ENCODE measurements around the gene NPW. TPM values are rescaled to one million over a fixed set of nuclear protein-coding genes. Genes with fewer than 3 reads are reported as not detected.

NPW gene
- total and polyA plus RNA-seq, 2 of the 8 experiments (the other 6 are each of a cell fraction or from before 2014, with no cell fraction given), result 4.0 to 10.3 TPM

DNA sequence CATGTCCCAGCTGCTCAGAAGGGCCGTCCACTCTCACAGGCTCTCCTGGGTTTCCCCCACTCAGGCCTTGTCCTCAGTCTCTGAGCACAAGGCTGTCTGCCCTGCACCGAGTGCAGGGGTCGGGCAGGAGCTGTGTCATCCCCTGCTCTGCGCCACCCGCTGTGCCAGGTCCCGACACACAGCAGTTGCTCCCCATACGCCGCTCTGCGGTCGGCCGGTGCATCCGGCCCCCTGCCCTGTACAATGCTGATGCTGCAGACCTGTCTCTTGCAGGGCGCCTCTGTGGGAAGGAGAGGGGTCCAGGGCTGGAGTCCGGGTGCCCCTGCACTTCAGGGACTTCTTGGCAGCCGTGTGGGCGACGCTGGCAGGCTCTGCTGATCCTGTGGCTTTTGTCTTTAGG is 34.3 kb downstream of the NPW start:
- ChIA-PET CTCF (ENCODE audit: partially characterized antibody) (interaction anchor here (1.0 to 2.3 kb wide), 2 partner anchors 10 to 31 kb away, joined by 3 to 4 read pairs; no protein-coding TSS in a partner anchor), POLR2A (ENCODE audit: partially characterized antibody) (interaction anchor here (2.0 kb wide), 1 partner anchor 53 kb away, joined by 5 read pairs; no protein-coding TSS in a partner anchor)
- Histone ChIP-seq H3K9ac (replicated peaks in 1 of 4; ENCODE audit: extremely low read depth in 1 of 4, low read depth in 3 of 4, low read length in 3 of 4) (no peak overlapping the region), H3K79me2 (ENCODE audit: control insufficient read depth in 1 of 2, insufficient read depth in 2 of 2, low read length in 2 of 2) (no peaks in the 10 kb centered on the region), H3K4ac (replicated peaks; ENCODE audit: insufficient read length, low read depth, low read length) (no peak overlapping the region), H4K20me1 (replicated peaks in 1 of 2; ENCODE audit: control insufficient read depth in 1 of 2, insufficient read depth in 2 of 2, low read length in 2 of 2) (peaks cover 2 to 8% of the 10 kb centered on the region in 2 experiments), H3K4me1 (replicated peaks in 1 of 4; ENCODE audit: control insufficient read depth in 3 of 4, insufficient read depth in 4 of 4, low read length in 3 of 4) (no peaks in the 10 kb centered on the region), H4K5ac (ENCODE audit: insufficient read length, low read depth, low read length) (no peak overlapping the region), H3K27ac (ENCODE audit: low read depth, low read length) (no peak overlapping the region), H2AK5ac (ENCODE audit: low read depth, low read length) (no peak overlapping the region), H2AFZ (ENCODE audit: low read length) (no peak overlapping the region), H3K23ac (ENCODE audit: insufficient read length) (no peak overlapping the region), H3K14ac (ENCODE audit: insufficient read length) (no peak overlapping the region), H3K79me1 (ENCODE audit: low read depth, low read length) (0 out of 2 replicates have a peak, but pooled peaks cover 2% of the 10 kb centered on the region), H2BK20ac (ENCODE audit: low read length) (no peak overlapping the region), H3K18ac (ENCODE audit: extremely low read depth, low read length) (no peak overlapping the region), H3K4me2 (ENCODE audit: insufficient read depth in 1 of 2, low read depth in 2 of 2, low read length in 2 of 2) (no peak overlapping the region), H3K4me3 (ENCODE audit: extremely low read depth in 1 of 4, insufficient read depth in 2 of 4, low read depth in 3 of 4, low read length in 4 of 4) (no peak overlapping the region), H3K9me3 (ENCODE audit: insufficient read depth in 2 of 2, low read depth in 1 of 2, low read length in 1 of 2) (no peaks in the 10 kb centered on the region), H4K8ac (ENCODE audit: extremely low read depth, insufficient read depth, low read length) (no peak overlapping the region), H2BK120ac (replicated peaks; ENCODE audit: low read depth, low read length) (no peak overlapping the region), H3K23me2 (ENCODE audit: low read depth, low read length) (no peaks in the 10 kb centered on the region), H3K27me3 (replicated peaks in 1 of 4; ENCODE audit: control insufficient read depth in 3 of 4, extremely low read depth in 1 of 4, insufficient read depth in 3 of 4, low read length in 3 of 4) (no peaks in the 10 kb centered on the region), H2BK5ac (ENCODE audit: low read depth, low read length) (no peak overlapping the region), H4K91ac (replicated peaks; ENCODE audit: insufficient read length, low read length) (no peak overlapping the region), H3K36me3 (ENCODE audit: control insufficient read depth in 2 of 4, insufficient read depth in 4 of 4, low read length in 3 of 4) (peaks cover 0 to 5% (median 4%) of the 10 kb centered on the region in 4 experiments; a peak in 3 of 8 replicates), H2BK12ac (ENCODE audit: low read depth, low read length) (no peak overlapping the region), H3K56ac (replicated peaks; ENCODE audit: insufficient read length, low read depth, low read length) (no peak overlapping the region), H2BK15ac (ENCODE audit: low read length) (no peak overlapping the region)
- FAIRE-seq (no peak), DNase-seq (ENCODE audit: low read depth in 1 of 2, low spot score in 2 of 2) (no peak)
- 92% methylated on average over 17 of the region's 17 CpGs; no CpG with 5 or more reads in 1 of the 2 experiments for WGBS, 2 experiments (ENCODE audit: extremely low coverage in 1 of 2, insufficient coverage in 1 of 2, insufficient read length in 1 of 2, insufficient replicate concordance in 2 of 2, low coverage in 1 of 2, low lambda C conversion rate in 2 of 2, missing lambda C conversion rate in 1 of 2)
- TF ChIP-seq TBP (IDR thresholded peaks at IDR 0.05; ENCODE audit: low read depth, low read length), result no peak
- TF ChIP-seq FOSL1 (IDR thresholded peaks at IDR 0.05; ENCODE audit: insufficient read depth, low read depth, low read length), result no peak
- no peak for TF ChIP-seq RXRA (IDR thresholded peaks at IDR 0.05; ENCODE audit: insufficient read depth, low read depth, low read length)
- no peak for TF ChIP-seq MAFK (IDR thresholded peaks at IDR 0.05; ENCODE audit: low read depth, low read length)
- TF ChIP-seq TAF1 (IDR thresholded peaks at IDR 0.05; ENCODE audit: low read depth, low read length), result no peak
- TF ChIP-seq JUND (IDR thresholded peaks at IDR 0.05; ENCODE audit: low read length), result no peak
- TF ChIP-seq CBX5 (IDR thresholded peaks at IDR 0.05; ENCODE audit: low read depth, low read length), result no peak
- no peak for TF ChIP-seq BCL11A (IDR thresholded peaks at IDR 0.05; ENCODE audit: low read depth in 2 of 2, low read length in 2 of 2)
- no peak for TF ChIP-seq CREB1 (IDR thresholded peaks at IDR 0.05)
- no peak for TF ChIP-seq NRF1 (IDR thresholded peaks at IDR 0.05; ENCODE audit: low read depth, low read length)
- TF ChIP-seq HDAC2 (IDR thresholded peaks at IDR 0.05; ENCODE audit: borderline replicate concordance in 1 of 2, low read depth in 2 of 2, low read length in 2 of 2), result no peak
- TF ChIP-seq, protein P1, sequence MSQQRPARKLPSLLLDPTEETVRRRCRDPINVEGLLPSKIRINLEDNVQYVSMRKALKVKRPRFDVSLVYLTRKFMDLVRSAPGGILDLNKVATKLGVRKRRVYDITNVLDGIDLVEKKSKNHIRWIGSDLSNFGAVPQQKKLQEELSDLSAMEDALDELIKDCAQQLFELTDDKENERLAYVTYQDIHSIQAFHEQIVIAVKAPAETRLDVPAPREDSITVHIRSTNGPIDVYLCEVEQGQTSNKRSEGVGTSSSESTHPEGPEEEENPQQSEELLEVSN (IDR thresholded peaks at IDR 0.05), result no peak
- TF ChIP-seq KDM5A (IDR thresholded peaks at IDR 0.05; ENCODE audit: low read length), result no peak
- TF ChIP-seq GABPA (IDR thresholded peaks at IDR 0.05; ENCODE audit: borderline replicate concordance, insufficient read depth, low read length), result no peak
